Stimulated activated CD4-positive, alpha-beta T cell treated with anti-CD3 and anti-CD28 coated beads, Interleukin-15, amount 100 ng/mL, for 1 hour (primary cell): ENCODE results near the gene ARHGEF1.

Source experiments
- DNase-seq, 2 donors: peaks; one replicate each; pipeline ENCODE4 v3.0.0-alpha.2; 2020; ENCODE audit warnings: low read depth in 1 of 2, low spot score in 1 of 2

The ARHGEF1 gene

GRCh38 chr19:41917676-41918075 is 34.7 kb downstream of the ARHGEF1 start:
- DNase-seq = no peak

GRCh38 chr19:41918095-41918494 is 35.1 kb downstream of the ARHGEF1 start:
- no peak for DNase-seq

GRCh38 chr19:41918653-41919244 is 35.8 kb downstream of the ARHGEF1 start:
- no peak for DNase-seq

GRCh38 chr19:41919948-41920712 is 37.1 kb downstream of the ARHGEF1 start:
- no peak for DNase-seq

GRCh38 chr19:41920882-41921576 is 38.0 kb downstream of the ARHGEF1 start:
- DNase-seq = no peak

GRCh38 chr19:41921577-41922576 is 38.9 kb downstream of the ARHGEF1 start:
- no peak for DNase-seq

- DNase-seq = no peak
These were observed 39.6 kb downstream of the ARHGEF1 start for GRCh38 chr19:41922585-41922984.

GRCh38 chr19:41923045-41923788 is 40.2 kb downstream of the ARHGEF1 start:
- no peak for DNase-seq

GRCh38 chr19:41924151-41925145 is 41.5 kb downstream of the ARHGEF1 start:
- DNase-seq = no peak

GRCh38 chr19:41925208-41926003 is 42.4 kb downstream of the ARHGEF1 start:
- DNase-seq = no peak

- DNase-seq = no peak
These were observed 43.2 kb downstream of the ARHGEF1 start for GRCh38 chr19:41926028-41926762.

- no peak for DNase-seq
These were observed 43.9 kb downstream of the ARHGEF1 start for GRCh38 chr19:41926763-41927496.

- no peak for DNase-seq
These were observed 44.7 kb downstream of the ARHGEF1 start for GRCh38 chr19:41927497-41928192.

- DNase-seq = no peak
These were observed 45.3 kb downstream of the ARHGEF1 start, which contains the start of gene ERFL for GRCh38 chr19:41928221-41928683. Gene ERFL (minus strand): TSS chr19:41928449. CDS start chr19:41912919, 15,530 bp downstream.

GRCh38 chr19:41928754-41929535 is 46.0 kb downstream of the ARHGEF1 start:
- no peak for DNase-seq
